ENCODE data around the gene TRAP1.
"Not testable (repeated sequence)": the region's sequence is repeated elsewhere in the genome, so short reads cannot be mapped to it uniquely, and the experiment has no call there.

The TRAP1 gene

GRCh38 chr16:3656491-3657468 is 60.5 kb downstream of the TRAP1 start:
- DNase-seq (ENCODE audit: insufficient read length, low spot score) (no peak), FAIRE-seq (no peak)
- no peak for TF ChIP-seq CTCF (IDR thresholded peaks at IDR 0.05; ENCODE audit: insufficient read depth, missing control alignments)

- FAIRE-seq; DNase-seq (ENCODE audit: insufficient read length, low spot score): not testable (repeated sequence)
These were observed 61.2 kb downstream of the TRAP1 start for GRCh38 chr16:3656160-3656490.

GRCh38 chr16:3655396-3656159 is 61.7 kb downstream of the TRAP1 start:
- FAIRE-seq (no peak), DNase-seq (ENCODE audit: insufficient read length, low spot score) (no peak)
- no peak for TF ChIP-seq CTCF (IDR thresholded peaks at IDR 0.05; ENCODE audit: insufficient read depth, missing control alignments)

- no peak for DNase-seq (ENCODE audit: insufficient read length, low spot score)
- no peak for TF ChIP-seq CTCF (IDR thresholded peaks at IDR 0.05; ENCODE audit: insufficient read depth, missing control alignments)
- no peak for FAIRE-seq
These were observed 62.3 kb downstream of the TRAP1 start for GRCh38 chr16:3655030-3655395.

- no peak for FAIRE-seq
- no peak for DNase-seq (ENCODE audit: insufficient read length, low spot score)
- peak; percentile 43 for TF ChIP-seq CTCF (IDR thresholded peaks at IDR 0.05; ENCODE audit: insufficient read depth, missing control alignments)
These were observed 62.9 kb downstream of the TRAP1 start, which contains the start of gene DNASE1 for GRCh38 chr16:3654249-3654991. Gene DNASE1, plus strand, starts transcription at chr16:3654691. Its CDS starts 683 bp downstream, at chr16:3655374.

GRCh38 chr16:3652373-3653195 is 64.7 kb downstream of the TRAP1 start:
- TF ChIP-seq CTCF (IDR thresholded peaks at IDR 0.05; ENCODE audit: insufficient read depth, missing control alignments): no peak
- DNase-seq (ENCODE audit: insufficient read length, low spot score) (no peak), FAIRE-seq (no peak)
